ENCODE measurements around the gene PHLDB1. TPM values are rescaled to one million over a fixed set of nuclear protein-coding genes. Genes with fewer than 3 reads are reported as not detected.

PHLDB1 gene
- total RNA-seq, 1 donor from 2014 or later: 179 TPM

DNA sequence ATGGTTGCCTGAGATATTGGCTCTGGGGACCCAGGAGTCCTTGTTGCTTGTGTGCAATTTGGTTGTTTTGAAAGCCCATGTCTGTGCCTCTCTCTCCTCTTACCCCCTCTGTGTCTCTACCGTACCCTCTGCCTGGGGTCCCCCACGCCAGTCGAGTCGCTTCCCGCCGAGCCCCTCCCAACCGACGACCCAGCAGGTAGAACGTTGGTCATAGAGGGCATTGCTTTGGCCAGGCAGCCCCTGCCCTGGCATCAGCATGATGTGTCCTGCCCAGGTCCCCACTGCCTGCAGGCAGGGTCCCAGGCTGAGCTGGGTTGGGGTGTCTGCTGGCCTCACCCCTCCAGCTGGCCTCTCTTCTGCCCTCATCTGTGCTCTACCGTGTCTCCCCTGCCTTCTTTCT, 37.1 kb downstream of the PHLDB1 start:
- H3K4me1 ChIP-seq (ENCODE audit: insufficient read depth, low read length): no peaks in the 10 kb centered on the region
- Mint-ChIP-seq H3K4me1 (ENCODE audit: low read depth, unreplicated experiment) (peaks cover 7% of the 10 kb centered on the region), H3K27ac (ENCODE audit: unreplicated experiment) (no peak overlapping the region), H3K9me3 (ENCODE audit: unreplicated experiment) (no peaks in the 10 kb centered on the region), H3K27me3 (ENCODE audit: low read depth, unreplicated experiment) (no peaks in the 10 kb centered on the region), H3K36me3 (ENCODE audit: low read depth, unreplicated experiment) (peaks cover 41% of the 10 kb centered on the region), H3K4me3 (ENCODE audit: unreplicated experiment) (no peak overlapping the region)
- H3K27me3 ChIP-seq (ENCODE audit: insufficient read depth, low read length): no peaks in the 10 kb centered on the region
- FAIRE-seq (no peak), DNase-seq (ENCODE audit: low read depth) (no peak)
- no peaks in the 10 kb centered on the region for H3K9me3 ChIP-seq (ENCODE audit: insufficient read depth, low read depth, low read length)
- no peak overlapping the region for H2AFZ ChIP-seq (ENCODE audit: low read depth, low read length)
- no peak overlapping the region for H3K4me2 ChIP-seq (ENCODE audit: low read length)
- no peak for TF ChIP-seq EZH2 (IDR thresholded peaks at IDR 0.05; ENCODE audit: insufficient read depth, low read length)
- TF ChIP-seq CTCF (IDR thresholded peaks at IDR 0.05; ENCODE audit: insufficient read depth, low read depth, low read length): no peak
- no peak overlapping the region for H3K27ac ChIP-seq (ENCODE audit: low read depth, low read length)
- H3K9ac ChIP-seq (ENCODE audit: low read length): no peak overlapping the region
- peaks cover 95% of the 10 kb centered on the region for H4K20me1 ChIP-seq (ENCODE audit: insufficient read depth, low read length)
- H3K4me3 ChIP-seq (ENCODE audit: insufficient read depth, low read depth, low read length): no peak overlapping the region
- H3K79me2 ChIP-seq (ENCODE audit: insufficient read depth, low read length): peaks cover 62% of the 10 kb centered on the region
- peaks cover 62% of the 10 kb centered on the region for H3K36me3 ChIP-seq (ENCODE audit: insufficient read depth, low read length)

DNA sequence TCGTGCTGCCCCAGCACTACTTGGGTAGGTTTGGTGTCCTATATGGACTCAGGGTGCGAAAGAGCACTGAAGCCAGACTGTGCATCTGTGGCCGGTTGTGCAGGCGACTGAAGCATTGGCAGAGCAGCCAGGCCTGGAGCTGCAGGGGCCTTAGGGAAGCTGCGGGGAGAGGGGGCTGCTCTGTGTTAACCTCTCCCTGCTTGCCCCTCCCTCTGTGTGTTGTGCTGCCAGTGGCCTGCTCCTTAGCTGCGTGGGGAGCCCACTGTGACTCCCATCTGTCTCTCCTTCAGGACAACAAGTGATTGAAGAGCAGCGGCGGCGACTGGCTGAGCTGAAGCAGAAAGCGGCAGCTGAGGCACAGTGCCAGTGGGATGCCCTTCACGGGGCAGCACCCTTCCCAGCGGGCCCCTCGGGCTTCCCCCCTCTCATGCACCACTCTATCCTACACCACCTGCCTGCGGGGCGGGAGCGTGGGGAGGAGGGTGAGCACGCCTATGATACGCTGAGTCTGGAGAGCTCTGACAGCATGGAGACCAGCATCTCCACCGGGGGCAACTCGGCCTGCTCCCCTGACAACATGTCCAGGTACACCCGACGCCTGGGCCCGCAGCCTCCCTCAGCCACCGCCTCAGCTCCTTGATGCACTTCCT, 37.8 kb downstream of the PHLDB1 start:
- no peak for FAIRE-seq
- Histone ChIP-seq H3K27ac (ENCODE audit: low read depth, low read length) (no peak overlapping the region), H3K79me2 (ENCODE audit: insufficient read depth, low read length) (peaks cover 60% of the 10 kb centered on the region), H3K4me3 (ENCODE audit: insufficient read depth, low read depth, low read length) (no peak overlapping the region), H3K9me3 (ENCODE audit: insufficient read depth, low read depth, low read length) (no peaks in the 10 kb centered on the region), H3K9ac (ENCODE audit: low read length) (no peak overlapping the region), H3K4me2 (ENCODE audit: low read length) (no peak overlapping the region), H3K4me1 (ENCODE audit: insufficient read depth, low read length) (no peaks in the 10 kb centered on the region), H3K27me3 (ENCODE audit: insufficient read depth, low read length) (no peaks in the 10 kb centered on the region), H2AFZ (ENCODE audit: low read depth, low read length) (no peak overlapping the region), H4K20me1 (ENCODE audit: insufficient read depth, low read length) (peaks cover 97% of the 10 kb centered on the region), H3K36me3 (ENCODE audit: insufficient read depth, low read length) (peaks cover 69% of the 10 kb centered on the region)
- H3K27ac Mint-ChIP-seq (ENCODE audit: unreplicated experiment): no peak overlapping the region
- no peak for DNase-seq (ENCODE audit: low read depth)
- no peak overlapping the region for H3K4me3 Mint-ChIP-seq (ENCODE audit: unreplicated experiment)
- no peaks in the 10 kb centered on the region for H3K9me3 Mint-ChIP-seq (ENCODE audit: unreplicated experiment)
- no peaks in the 10 kb centered on the region for H3K27me3 Mint-ChIP-seq (ENCODE audit: low read depth, unreplicated experiment)
- TF ChIP-seq CTCF (IDR thresholded peaks at IDR 0.05; ENCODE audit: insufficient read depth, low read depth, low read length) (no peak), EZH2 (IDR thresholded peaks at IDR 0.05; ENCODE audit: insufficient read depth, low read length) (no peak)
- H3K4me1 Mint-ChIP-seq (ENCODE audit: low read depth, unreplicated experiment): peaks cover 7% of the 10 kb centered on the region
- peaks cover 47% of the 10 kb centered on the region for H3K36me3 Mint-ChIP-seq (ENCODE audit: low read depth, unreplicated experiment)

GRCh38 chr11:118646393-118646792, 39.0 kb downstream of the PHLDB1 start:
- no peaks in the 10 kb centered on the region for H3K9me3 ChIP-seq (ENCODE audit: insufficient read depth, low read depth, low read length)
- H3K79me2 ChIP-seq (ENCODE audit: insufficient read depth, low read length): peaks cover 55% of the 10 kb centered on the region
- TF ChIP-seq CTCF (IDR thresholded peaks at IDR 0.05; ENCODE audit: insufficient read depth, low read depth, low read length) (no peak), EZH2 (IDR thresholded peaks at IDR 0.05; ENCODE audit: insufficient read depth, low read length) (no peak)
- Mint-ChIP-seq H3K4me3 (ENCODE audit: unreplicated experiment) (no peak overlapping the region), H3K27ac (ENCODE audit: unreplicated experiment) (no peak overlapping the region), H3K36me3 (ENCODE audit: low read depth, unreplicated experiment) (peaks cover 50% of the 10 kb centered on the region), H3K4me1 (ENCODE audit: low read depth, unreplicated experiment) (peaks cover 7% of the 10 kb centered on the region), H3K27me3 (ENCODE audit: low read depth, unreplicated experiment) (no peaks in the 10 kb centered on the region), H3K9me3 (ENCODE audit: unreplicated experiment) (no peaks in the 10 kb centered on the region)
- H3K4me2 ChIP-seq (ENCODE audit: low read length): no peak overlapping the region
- DNase-seq (ENCODE audit: low read depth): no peak
- H3K4me3 ChIP-seq (ENCODE audit: insufficient read depth, low read depth, low read length): no peak overlapping the region
- H3K9ac ChIP-seq (ENCODE audit: low read length): no peak overlapping the region
- H3K36me3 ChIP-seq (ENCODE audit: insufficient read depth, low read length): peaks cover 68% of the 10 kb centered on the region
- H2AFZ ChIP-seq (ENCODE audit: low read depth, low read length): no peak overlapping the region
- FAIRE-seq: no peak
- H3K27me3 ChIP-seq (ENCODE audit: insufficient read depth, low read length): no peaks in the 10 kb centered on the region
- no peak overlapping the region for H3K27ac ChIP-seq (ENCODE audit: low read depth, low read length)
- no peaks in the 10 kb centered on the region for H3K4me1 ChIP-seq (ENCODE audit: insufficient read depth, low read length)
- H4K20me1 ChIP-seq (ENCODE audit: insufficient read depth, low read length): peaks cover 96% of the 10 kb centered on the region

Data from astrocyte (in vitro differentiated cells and primary cell).